ENCODE data around the gene ZFHX3.

DNA sequence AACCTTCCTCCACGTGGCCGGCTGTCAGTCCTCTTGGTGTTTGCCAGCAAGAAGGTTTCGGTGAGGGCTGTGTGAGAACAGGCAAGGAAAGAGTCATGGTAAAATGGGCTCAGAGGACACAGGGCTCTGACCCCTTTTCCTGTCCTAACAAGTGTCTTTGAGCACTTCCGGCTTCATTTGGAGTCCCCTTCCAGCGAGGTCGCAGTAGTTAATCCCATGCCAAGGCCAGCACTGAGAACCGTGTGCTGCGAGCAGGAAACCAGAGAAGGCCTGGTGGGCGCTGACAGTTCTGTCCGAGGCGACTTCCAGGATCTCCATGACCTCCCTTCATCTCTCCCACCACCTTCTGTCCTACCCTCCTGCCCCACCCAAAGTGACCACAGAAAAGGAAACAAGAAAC, 168.1 kb downstream of the ZFHX3 start:
- TF ChIP-seq, protein P1, sequence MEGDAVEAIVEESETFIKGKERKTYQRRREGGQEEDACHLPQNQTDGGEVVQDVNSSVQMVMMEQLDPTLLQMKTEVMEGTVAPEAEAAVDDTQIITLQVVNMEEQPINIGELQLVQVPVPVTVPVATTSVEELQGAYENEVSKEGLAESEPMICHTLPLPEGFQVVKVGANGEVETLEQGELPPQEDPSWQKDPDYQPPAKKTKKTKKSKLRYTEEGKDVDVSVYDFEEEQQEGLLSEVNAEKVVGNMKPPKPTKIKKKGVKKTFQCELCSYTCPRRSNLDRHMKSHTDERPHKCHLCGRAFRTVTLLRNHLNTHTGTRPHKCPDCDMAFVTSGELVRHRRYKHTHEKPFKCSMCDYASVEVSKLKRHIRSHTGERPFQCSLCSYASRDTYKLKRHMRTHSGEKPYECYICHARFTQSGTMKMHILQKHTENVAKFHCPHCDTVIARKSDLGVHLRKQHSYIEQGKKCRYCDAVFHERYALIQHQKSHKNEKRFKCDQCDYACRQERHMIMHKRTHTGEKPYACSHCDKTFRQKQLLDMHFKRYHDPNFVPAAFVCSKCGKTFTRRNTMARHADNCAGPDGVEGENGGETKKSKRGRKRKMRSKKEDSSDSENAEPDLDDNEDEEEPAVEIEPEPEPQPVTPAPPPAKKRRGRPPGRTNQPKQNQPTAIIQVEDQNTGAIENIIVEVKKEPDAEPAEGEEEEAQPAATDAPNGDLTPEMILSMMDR (IDR thresholded peaks at IDR 0.05; ENCODE audit: low read depth, low read length), result no peak
- no peak for TF ChIP-seq EZH2phosphoT487 (IDR thresholded peaks at IDR 0.05; ENCODE audit: low read depth)
